NCI-H82 (cell line): ENCODE measurements around the gene FCRLB.
A peak's percentile ranks its signal among the peaks of the same experiment; 100 is the strongest.
"Not testable (repeated sequence)": the region's sequence is repeated elsewhere in the genome, so short reads cannot be mapped to it uniquely, and the experiment has no call there.

Source experiments
- DNase-seq: peaks from one replicate; lab custom pipeline; 2025; lab: John Stamatoyannopoulos, UW

The FCRLB gene

GRCh38 chr1:161740921-161741320 is 19.6 kb downstream of the FCRLB start:
- DNase-seq = no peak

DNA sequence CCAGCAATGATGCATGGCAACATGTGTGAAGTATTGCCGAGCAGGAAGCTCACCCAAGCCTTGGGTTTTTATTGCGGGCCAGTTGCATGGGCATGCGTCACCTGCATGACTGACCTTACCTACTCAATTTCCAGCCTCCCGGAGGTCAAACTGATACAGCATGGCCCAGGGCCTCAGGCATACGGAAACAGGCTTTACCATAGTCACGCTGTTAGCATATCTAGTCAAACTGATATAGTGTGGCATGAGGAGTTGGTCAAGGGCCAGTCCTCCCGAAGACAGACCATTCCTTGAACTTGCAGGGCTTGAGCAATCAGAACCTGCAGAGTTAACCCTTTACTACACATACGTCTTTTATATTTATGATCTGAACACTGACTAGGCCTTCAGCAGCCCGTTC is 21.9 kb downstream of the FCRLB start:
- DNase-seq = no peak

GRCh38 chr1:161747801-161748200 is 26.5 kb downstream of the FCRLB start:
- no peak for DNase-seq

- peak; percentile 99 for DNase-seq
These were observed 28.4 kb downstream of the FCRLB start, which contains the start of gene DUSP12 for GRCh38 chr1:161749509-161750407. Gene DUSP12, plus strand, starts transcription at chr1:161749786. Its CDS starts 16 bp downstream, at chr1:161749802.

- DNase-seq = peak; percentile 60
These were observed 42.3 kb downstream of the FCRLB start for GRCh38 chr1:161763522-161764098.

GRCh38 chr1:161766102-161766981 is 45.0 kb downstream of the FCRLB start, which contains the start of gene ATF6:
Gene ATF6, plus strand, starts transcription at chr1:161766320. Its CDS starts 41 bp downstream, at chr1:161766361.
- peak; percentile 95 for DNase-seq

DNA sequence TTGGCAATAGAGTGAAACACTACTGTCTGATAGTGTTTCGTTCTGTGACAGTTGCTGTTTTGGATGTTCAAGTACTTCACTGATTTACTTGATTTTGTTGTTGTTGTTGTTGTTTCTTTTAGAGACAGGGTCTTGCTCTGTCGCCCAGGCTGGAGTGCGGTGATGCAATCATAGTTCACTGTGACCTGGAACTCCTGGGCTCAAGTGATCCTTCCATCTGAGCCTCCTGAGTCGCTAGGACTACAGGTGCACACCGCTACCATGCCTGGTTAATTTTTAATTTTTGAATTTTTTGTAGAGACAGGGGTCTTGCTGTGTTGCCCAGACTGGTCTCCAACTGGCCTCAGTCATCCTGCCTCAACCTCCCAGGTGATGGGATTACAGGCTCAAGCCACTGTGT is 47.1 kb downstream of the FCRLB start:
- no peak for DNase-seq

GRCh38 chr1:161768986-161769672 is 47.8 kb downstream of the FCRLB start:
- DNase-seq = no peak

DNA sequence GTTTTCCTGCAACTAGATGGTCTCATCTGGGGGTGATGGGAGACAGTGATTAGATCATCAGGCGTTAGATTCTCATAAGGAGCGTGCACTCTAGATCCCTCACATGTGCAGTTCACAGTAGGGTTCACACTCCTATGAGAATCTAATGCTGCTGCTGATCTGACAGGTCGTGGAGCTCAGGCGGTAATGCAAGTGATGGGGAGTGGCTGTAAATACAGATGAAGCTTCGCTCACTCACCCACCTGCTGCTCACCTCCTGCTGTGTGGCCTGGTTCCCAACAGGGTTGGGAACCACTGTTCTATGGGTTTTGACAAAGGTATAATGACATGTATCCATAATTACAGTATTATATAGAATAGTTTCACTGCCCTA is 48.3 kb downstream of the FCRLB start:
- not testable (repeated sequence) for DNase-seq

- DNase-seq = no peak
These were observed 48.9 kb downstream of the FCRLB start for GRCh38 chr1:161770250-161770649.

GRCh38 chr1:161771161-161771560 is 49.8 kb downstream of the FCRLB start:
- no peak for DNase-seq

DNA sequence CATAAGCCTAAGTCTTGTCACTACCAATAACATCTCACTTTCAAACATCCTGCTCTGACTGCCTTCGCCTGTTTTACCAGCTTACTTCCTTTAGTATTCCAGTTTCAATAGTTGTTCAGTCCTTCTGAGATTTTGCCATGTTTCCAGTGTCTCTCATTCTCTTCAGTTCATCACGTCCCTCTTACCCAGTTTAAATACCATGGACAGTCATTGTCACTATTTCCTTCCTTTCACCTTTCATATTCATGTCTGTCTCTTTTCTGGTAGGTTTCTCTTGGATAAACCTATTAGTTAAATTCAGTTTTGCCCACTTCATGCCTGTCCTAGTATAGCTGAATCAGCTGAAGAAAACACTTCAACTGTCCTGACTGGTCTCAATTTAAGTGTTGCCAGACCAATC is 50.6 kb downstream of the FCRLB start:
- no peak for DNase-seq

DNA sequence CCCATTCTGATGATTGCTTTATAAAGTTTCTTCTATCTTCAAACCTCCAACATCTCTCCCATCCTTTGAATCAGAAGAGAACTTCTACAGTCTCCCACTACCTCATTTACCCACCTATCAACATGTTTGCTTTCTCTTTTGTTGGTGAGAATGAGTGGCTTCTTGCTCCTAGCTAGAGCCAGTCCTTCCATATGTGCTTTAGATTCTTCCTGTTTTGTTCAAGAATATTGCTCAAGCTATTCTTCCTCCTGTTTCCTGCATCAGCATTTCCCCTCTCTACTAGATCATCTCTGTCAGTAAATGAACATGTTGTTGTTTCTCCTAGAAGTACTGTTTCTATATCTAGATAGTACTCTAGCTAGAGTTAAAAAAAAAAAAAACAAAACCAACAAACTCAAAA is 51.1 kb downstream of the FCRLB start:
- DNase-seq = no peak

GRCh38 chr1:161773791-161774190 is 52.4 kb downstream of the FCRLB start:
- no peak for DNase-seq

DNA sequence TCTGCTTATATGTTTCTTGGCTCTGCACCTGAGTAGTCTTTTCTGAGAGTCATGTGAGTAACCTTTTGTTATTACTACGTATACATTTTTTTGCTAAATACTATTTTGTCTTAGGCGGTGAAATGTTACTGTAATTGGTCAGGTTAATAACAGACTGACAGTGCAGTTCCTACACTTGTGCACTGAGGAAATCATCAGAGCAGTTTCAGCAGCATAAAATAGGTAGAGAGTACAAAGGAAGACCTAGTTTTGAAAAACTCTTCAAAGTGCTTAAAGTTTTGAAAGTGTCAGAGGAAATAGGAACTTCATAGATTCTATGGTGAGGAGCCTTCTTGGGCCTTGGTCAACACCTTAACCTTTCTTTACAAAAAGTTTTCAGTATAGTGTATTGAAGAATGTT is 55.9 kb downstream of the FCRLB start:
- no peak for DNase-seq
